Progenitor cell of endocrine pancreas (in vitro differentiated cells): ENCODE data around the gene AKT3. TPM values are rescaled to one million over a fixed set of nuclear protein-coding genes. Genes with fewer than 3 reads are reported as not detected.
A peak's percentile ranks its signal among the peaks of the same experiment; 100 is the strongest.

Source experiments
- DNase-seq: peaks from one replicate; pipeline ENCODE4 v3.0.0; 2021; ENCODE audit warnings: low spot score; ENCODE audit not compliant: unreplicated experiment
- H3K27ac Mint-ChIP-seq: 2 replicates; pipeline ENCODE4 v1.8.0; 2021; ENCODE audit warnings: mild to moderate bottlenecking, moderate library complexity, mixed read lengths
- H3K27me3 Mint-ChIP-seq: 2 replicates; pipeline ENCODE4 v1.8.0; 2021; ENCODE audit warnings: mixed read lengths
- H3K36me3 Mint-ChIP-seq: 2 replicates; pipeline ENCODE4 v1.8.0; 2022; ENCODE audit warnings: mixed read lengths; ENCODE audit not compliant: insufficient read depth
- H3K4me1 Mint-ChIP-seq: 2 replicates; pipeline ENCODE4 v1.8.0; 2021; ENCODE audit warnings: low read depth, mixed read lengths
- H3K4me3 Mint-ChIP-seq: 2 replicates; pipeline ENCODE4 v1.8.0; 2021; ENCODE audit warnings: low read depth, mild to moderate bottlenecking, moderate library complexity, mixed read lengths
- H3K9me3 Mint-ChIP-seq: 2 replicates; pipeline ENCODE4 v1.8.0; 2021; ENCODE audit warnings: low read depth, mixed read lengths
- total RNA-seq: library from RNA; stranded (reverse); gene quantifications from 2 replicates; pipeline ENCODE4 v1.2.1, GENCODE V29; 2021
- TF ChIP-seq, protein P1 (sequence below): fragments of 200-600 bp; sonication (generic); IDR thresholded peaks from one replicate; pipeline ENCODE4 v1.5.0; 2021; ENCODE audit warnings: antibody characterized with exemption, mild to moderate bottlenecking; ENCODE audit not compliant: unreplicated experiment

The AKT3 gene
- total RNA-seq, 1 donor from 2014 or later = 45.5 TPM

DNA sequence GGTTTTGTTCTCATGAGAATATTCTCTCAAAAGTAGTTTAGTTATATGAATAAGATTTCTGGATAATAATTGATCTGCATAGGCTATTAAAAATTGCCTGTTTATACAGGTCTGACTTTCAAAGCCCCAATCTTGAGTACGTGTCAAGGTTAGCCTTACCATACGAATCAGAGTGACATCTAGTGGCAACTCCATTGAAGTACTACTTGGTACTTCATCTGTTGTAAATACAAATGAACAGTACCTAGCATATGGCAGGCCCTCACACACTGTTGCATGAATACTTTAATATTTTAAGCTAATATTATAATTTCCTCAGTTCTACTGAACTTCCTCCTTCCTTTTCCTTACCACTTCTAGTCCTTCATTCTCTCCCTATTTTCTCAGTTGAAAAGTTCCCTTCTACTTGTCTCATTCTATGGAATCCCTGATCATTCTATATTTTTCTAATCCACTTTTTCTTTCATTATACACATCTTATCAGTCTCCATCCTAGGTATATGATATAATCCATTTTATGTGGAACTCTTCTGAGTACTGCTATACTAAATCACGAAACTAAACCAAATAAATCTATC is 101.2 kb downstream of the AKT3 start:
- Mint-ChIP-seq H3K36me3 (peaks cover 1% of the 10 kb centered on the region), H3K27ac (no peak overlapping the region), H3K4me3 (no peak overlapping the region), H3K27me3 (no peaks in the 10 kb centered on the region), H3K4me1 (peaks cover 5% of the 10 kb centered on the region), H3K9me3 (peaks cover 4% of the 10 kb centered on the region)
- TF ChIP-seq, protein P1, sequence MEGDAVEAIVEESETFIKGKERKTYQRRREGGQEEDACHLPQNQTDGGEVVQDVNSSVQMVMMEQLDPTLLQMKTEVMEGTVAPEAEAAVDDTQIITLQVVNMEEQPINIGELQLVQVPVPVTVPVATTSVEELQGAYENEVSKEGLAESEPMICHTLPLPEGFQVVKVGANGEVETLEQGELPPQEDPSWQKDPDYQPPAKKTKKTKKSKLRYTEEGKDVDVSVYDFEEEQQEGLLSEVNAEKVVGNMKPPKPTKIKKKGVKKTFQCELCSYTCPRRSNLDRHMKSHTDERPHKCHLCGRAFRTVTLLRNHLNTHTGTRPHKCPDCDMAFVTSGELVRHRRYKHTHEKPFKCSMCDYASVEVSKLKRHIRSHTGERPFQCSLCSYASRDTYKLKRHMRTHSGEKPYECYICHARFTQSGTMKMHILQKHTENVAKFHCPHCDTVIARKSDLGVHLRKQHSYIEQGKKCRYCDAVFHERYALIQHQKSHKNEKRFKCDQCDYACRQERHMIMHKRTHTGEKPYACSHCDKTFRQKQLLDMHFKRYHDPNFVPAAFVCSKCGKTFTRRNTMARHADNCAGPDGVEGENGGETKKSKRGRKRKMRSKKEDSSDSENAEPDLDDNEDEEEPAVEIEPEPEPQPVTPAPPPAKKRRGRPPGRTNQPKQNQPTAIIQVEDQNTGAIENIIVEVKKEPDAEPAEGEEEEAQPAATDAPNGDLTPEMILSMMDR = peak; percentile 79
- DNase-seq = no peak

DNA sequence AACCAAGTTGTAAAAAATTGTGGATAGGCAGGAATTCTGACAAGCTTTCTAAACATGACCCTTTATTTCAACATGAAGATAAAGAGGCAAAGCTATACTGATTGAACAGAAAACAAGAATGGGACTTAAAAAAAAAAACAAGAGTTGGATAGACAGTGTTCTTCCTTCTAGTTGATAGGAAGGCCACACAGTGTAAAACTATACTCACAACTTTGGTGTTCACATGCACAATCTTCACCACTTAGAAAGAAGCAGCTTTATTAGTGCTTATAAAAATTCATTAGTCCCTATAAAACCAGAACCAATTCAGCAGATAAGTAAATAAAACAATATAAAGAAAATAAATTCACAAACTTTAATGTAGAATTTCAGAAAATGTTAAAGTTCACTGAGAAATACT is 101.8 kb downstream of the AKT3 start:
- DNase-seq = no peak
- peaks cover 5% of the 10 kb centered on the region for H3K4me1 Mint-ChIP-seq
- H3K9me3 Mint-ChIP-seq = peaks cover 4% of the 10 kb centered on the region
- H3K36me3 Mint-ChIP-seq = peaks cover 1% of the 10 kb centered on the region
- no peak overlapping the region for H3K27ac Mint-ChIP-seq
- H3K4me3 Mint-ChIP-seq = no peak overlapping the region
- TF ChIP-seq, protein P1 = no peak
- no peaks in the 10 kb centered on the region for H3K27me3 Mint-ChIP-seq

DNA sequence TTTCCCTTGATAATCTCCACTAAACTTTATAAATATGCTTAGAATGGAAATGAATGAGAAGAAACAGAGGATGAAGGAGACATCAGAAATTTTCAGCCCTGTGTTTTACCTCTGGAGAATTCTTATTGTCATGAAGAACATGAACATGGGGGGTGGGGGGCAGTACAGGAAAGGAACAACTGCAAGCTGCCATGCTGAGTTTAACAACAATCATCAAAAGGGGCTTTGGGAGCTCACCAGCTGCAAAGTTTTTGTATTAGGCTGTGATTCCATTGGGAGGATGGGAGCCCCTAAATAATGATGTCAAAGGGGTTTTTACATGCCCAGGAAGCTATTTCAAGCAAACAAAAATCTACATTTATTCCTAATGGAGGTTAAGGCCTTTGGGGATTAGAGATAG is 103.3 kb downstream of the AKT3 start:
- Mint-ChIP-seq H3K4me1 (peaks cover 5% of the 10 kb centered on the region), H3K27me3 (no peaks in the 10 kb centered on the region), H3K36me3 (peaks cover 5% of the 10 kb centered on the region), H3K4me3 (no peak overlapping the region), H3K27ac (no peak overlapping the region), H3K9me3 (peaks cover 9% of the 10 kb centered on the region)
- no peak for DNase-seq
- TF ChIP-seq, protein P1 = no peak

DNA sequence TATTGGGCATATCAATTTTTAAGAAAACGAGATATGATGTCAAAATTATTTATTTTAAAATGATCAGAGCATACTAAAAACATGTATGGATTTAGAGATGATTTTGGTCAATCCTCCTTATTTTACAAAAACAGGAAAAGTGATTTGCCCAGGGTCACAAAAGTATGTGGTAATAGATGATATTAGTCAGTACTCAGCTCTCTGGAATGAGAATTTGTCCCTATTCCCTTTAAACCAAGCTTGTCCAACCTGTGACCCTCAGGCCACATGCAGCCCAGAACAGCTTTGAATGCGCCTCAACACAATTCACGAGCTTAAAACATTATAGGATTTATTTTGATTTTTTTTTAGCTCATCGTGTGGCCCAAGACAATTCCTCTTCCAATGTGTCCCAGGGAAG is 104.7 kb downstream of the AKT3 start:
- Mint-ChIP-seq H3K27me3 (no peaks in the 10 kb centered on the region), H3K27ac (no peak overlapping the region), H3K9me3 (peaks cover 9% of the 10 kb centered on the region), H3K36me3 (peaks cover 5% of the 10 kb centered on the region), H3K4me1 (peaks cover 8% of the 10 kb centered on the region), H3K4me3 (no peak overlapping the region)
- no peak for DNase-seq
- TF ChIP-seq, protein P1 = no peak

DNA sequence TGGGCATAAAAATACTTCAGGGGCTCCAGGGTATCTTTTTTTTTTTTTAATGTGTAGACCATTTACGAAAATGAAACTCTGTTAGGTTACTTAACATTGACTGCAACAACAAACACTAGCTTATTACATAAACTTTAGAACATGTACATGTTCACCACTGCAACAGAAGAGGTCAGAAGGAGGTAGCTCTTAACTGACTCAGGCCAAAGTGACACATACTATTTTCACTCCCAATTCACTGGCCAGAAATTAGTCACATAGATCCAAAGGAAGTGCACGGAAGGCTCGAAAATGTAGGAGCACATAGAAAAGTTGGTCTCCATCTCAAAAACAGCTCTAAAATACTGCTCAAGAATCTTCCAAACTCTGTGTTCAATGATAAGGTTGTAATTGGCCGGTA is 107.2 kb downstream of the AKT3 start:
- H3K36me3 Mint-ChIP-seq = peaks cover 5% of the 10 kb centered on the region
- TF ChIP-seq, protein P1 = no peak
- H3K4me3 Mint-ChIP-seq = no peak overlapping the region
- H3K9me3 Mint-ChIP-seq = peaks cover 9% of the 10 kb centered on the region
- H3K4me1 Mint-ChIP-seq = peaks cover 17% of the 10 kb centered on the region
- H3K27me3 Mint-ChIP-seq = no peaks in the 10 kb centered on the region
- DNase-seq = no peak
- no peak overlapping the region for H3K27ac Mint-ChIP-seq
